AG04450 (cell line): ENCODE measurements around the gene ZRANB3. TPM values are rescaled to one million over a fixed set of nuclear protein-coding genes. Genes with fewer than 3 reads are reported as not detected.
"Not testable (repeated sequence)": the region's sequence is repeated elsewhere in the genome, so short reads cannot be mapped to it uniquely, and the experiment has no call there.

Experiments
- CTCF ChIA-PET: fragments of 300-600, 350-600 bp; formaldehyde crosslinking; extraction: SDS; loops from one replicate; lab custom pipeline; 2022; ENCODE audit warnings: antibody characterized with exemption, inconsistent platforms; lab: Charles Lee
- POLR2A ChIA-PET: fragments of 350-600 bp; formaldehyde crosslinking; extraction: SDS; loops from one replicate; lab custom pipeline; 2021; ENCODE audit warnings: antibody characterized with exemption, inconsistent platforms; lab: Yijun Ruan, JAX
- DNase-seq: peaks from one replicate; pipeline ENCODE4 v3.0.0-alpha.2; 2011; ENCODE audit warnings: low read depth, low spot score
- H3K27ac ChIP-seq: one replicate; pipeline ENCODE4 v1.5.1; 2012; ENCODE audit warnings: low read depth, low read length, control low read depth
- H3K27me3 ChIP-seq: one replicate; pipeline ENCODE4 v1.6.0; 2012; ENCODE audit warnings: low read length; ENCODE audit not compliant: control insufficient read depth, insufficient read depth
- H3K4me3 ChIP-seq: 2 replicates; pipeline ENCODE4 v1.5.1; 2011; ENCODE audit warnings: mild to moderate bottlenecking, low read depth, low read length, control low read depth
- H3K9me3 ChIP-seq: 2 replicates; pipeline ENCODE4 v1.5.1; 2012; ENCODE audit warnings: low read length; ENCODE audit not compliant: control insufficient read depth, insufficient read depth
- polyA plus RNA-seq: library from polyadenylated mRNA; depleted of rRNA; stranded (reverse); fragments of >200 nt; gene quantifications from 2 replicates; pipeline ENCODE4 v1.2.3, GENCODE V29; 2011
- TF ChIP-seq, protein P1 (sequence below): IDR thresholded peaks from 2 replicates; pipeline ENCODE4 v1.5.1; 2011; ENCODE audit warnings: low read depth, low read length, control low read depth, inconsistent platforms

The ZRANB3 gene
- polyA plus RNA-seq, 1 experiment: 4.0 TPM

DNA sequence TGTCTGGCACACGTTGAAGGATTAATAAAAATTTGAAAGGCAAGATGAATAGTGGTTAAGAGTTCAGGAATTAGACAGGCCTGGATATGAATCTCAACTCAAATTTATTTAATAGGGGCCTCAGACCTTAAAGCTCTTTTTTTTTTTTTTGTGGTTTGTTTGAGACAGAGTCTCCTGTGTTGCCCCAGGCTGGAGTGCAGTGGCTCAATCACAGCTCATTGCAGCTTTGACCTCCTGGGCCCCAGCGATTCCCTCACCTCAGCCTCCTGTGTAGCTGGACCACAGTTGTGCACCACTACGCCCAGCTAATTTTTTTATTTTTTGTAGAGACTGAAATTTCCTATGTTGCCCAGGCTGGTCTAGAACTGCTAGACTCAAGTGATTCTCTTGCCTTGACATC lies 3.0 kb downstream of the ZRANB3 start:
- ChIA-PET POLR2A (no interaction called here), CTCF (interaction anchor here (0.5 kb wide), 1 partner anchor 1685 kb away, joined by 4 read pairs; no protein-coding TSS in a partner anchor)
- Histone ChIP-seq H3K9me3 (no peaks in the 10 kb centered on the region; the same call in 1 of the 2 replicates), H3K27ac (no peak overlapping the region), H3K27me3 (no peaks in the 10 kb centered on the region), H3K4me3 (no peak overlapping the region)
- TF ChIP-seq, protein P1, sequence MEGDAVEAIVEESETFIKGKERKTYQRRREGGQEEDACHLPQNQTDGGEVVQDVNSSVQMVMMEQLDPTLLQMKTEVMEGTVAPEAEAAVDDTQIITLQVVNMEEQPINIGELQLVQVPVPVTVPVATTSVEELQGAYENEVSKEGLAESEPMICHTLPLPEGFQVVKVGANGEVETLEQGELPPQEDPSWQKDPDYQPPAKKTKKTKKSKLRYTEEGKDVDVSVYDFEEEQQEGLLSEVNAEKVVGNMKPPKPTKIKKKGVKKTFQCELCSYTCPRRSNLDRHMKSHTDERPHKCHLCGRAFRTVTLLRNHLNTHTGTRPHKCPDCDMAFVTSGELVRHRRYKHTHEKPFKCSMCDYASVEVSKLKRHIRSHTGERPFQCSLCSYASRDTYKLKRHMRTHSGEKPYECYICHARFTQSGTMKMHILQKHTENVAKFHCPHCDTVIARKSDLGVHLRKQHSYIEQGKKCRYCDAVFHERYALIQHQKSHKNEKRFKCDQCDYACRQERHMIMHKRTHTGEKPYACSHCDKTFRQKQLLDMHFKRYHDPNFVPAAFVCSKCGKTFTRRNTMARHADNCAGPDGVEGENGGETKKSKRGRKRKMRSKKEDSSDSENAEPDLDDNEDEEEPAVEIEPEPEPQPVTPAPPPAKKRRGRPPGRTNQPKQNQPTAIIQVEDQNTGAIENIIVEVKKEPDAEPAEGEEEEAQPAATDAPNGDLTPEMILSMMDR: no peak
- DNase-seq: no peak

DNA sequence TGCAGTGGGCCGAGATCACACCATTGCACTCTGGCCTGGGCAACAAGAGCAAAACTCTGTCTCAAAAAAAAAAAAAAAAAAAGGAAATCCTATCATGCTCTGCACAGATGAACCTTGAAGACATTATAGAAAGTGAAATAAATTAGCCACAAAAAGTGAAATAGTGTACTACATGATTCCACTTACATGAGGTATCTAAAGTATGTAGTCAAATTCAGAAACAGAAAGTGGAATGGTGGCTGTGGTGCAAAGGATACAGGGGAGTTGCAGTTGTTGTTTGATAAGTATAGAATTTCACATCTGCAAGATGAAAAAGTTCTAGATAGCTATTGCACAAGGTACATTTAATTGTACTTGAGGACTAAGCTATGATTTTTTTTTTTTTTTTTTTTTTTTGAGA lies 5.2 kb downstream of the ZRANB3 start:
- Histone ChIP-seq H3K9me3 (no peaks in the 10 kb centered on the region), H3K4me3 (no peak overlapping the region), H3K27me3 (no peaks in the 10 kb centered on the region), H3K27ac (no peak overlapping the region)
- no peak for DNase-seq
- ChIA-PET POLR2A (interaction anchor here (0.7 kb wide), 1 partner anchor 155 kb away, joined by 6 read pairs; no protein-coding TSS in a partner anchor), CTCF (interaction anchor here (1.1 to 1.5 kb wide), 2 partner anchors 9 to 522 kb away, joined by 3 to 4 read pairs; no protein-coding TSS in a partner anchor)
- TF ChIP-seq, protein P1: no peak

DNA sequence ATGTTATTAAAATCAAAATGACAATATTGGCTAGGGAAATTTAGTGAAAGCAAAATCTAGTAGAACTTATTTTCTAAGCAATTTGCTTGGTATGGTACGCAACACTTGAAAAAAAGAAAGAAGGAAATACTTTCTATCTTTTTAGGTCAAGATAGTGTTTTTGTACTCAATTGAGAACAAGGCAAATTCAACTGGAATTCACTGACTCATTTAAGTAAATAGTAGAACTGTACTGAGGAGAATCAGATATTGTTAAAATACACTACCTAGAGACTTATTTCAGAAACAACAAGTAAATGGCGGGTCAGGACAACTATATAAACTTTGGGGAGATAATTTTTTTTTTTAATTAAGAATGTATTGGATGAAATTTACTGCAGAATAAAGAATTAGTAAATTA lies 18.9 kb downstream of the ZRANB3 start:
- Histone ChIP-seq H3K27ac (no peak overlapping the region), H3K9me3 (no peaks in the 10 kb centered on the region), H3K4me3 (no peak overlapping the region), H3K27me3 (no peaks in the 10 kb centered on the region)
- TF ChIP-seq, protein P1: no peak
- ChIA-PET POLR2A (no interaction called here), CTCF (no interaction called here)
- no peak for DNase-seq

DNA sequence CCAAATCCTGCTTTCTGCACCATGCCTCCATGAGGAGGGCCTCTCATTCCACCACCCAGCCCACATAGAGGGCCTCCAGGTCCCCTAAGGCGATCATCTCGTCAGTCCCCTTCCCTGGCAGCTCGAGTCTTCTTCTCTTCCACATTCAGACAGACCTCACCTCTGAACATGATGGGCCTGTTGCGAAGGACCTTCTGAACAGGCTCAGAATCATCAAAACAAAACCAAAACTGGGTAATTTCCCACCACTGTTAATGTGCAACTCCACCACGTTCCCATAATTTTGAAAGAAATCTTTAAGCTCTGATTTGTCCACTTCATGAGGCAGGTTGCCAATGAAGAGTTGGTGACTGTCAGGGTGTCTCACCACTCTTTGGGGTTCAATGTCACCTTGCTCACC lies 20.4 kb downstream of the ZRANB3 start:
- H3K27me3 ChIP-seq: no peaks in the 10 kb centered on the region
- POLR2A ChIA-PET: no interaction called here

DNA sequence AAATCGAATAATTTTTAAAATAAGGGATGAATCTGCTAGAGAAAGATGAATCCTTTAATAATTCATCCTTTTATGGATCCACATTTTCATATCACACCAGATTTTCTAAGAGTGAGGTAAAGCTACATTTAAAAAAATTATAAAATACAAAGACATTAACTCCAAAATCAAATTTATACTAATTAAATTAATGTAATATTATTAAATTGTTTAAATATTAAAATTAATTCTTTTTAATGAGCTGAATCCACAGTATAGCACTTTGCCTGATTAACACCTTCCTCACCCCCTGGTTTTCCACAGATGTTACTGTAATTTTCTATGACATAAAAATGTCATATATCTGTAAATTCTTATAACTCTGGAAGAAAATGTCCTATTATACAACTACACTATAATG lies 26.2 kb downstream of the ZRANB3 start:
- ChIA-PET CTCF (interaction anchor here (1.5 kb wide), 1 partner anchor 501 kb away, joined by 5 read pairs; no protein-coding TSS in a partner anchor), POLR2A (no interaction called here)
- DNase-seq: no peak
- TF ChIP-seq, protein P1: no peak
- no peaks in the 10 kb centered on the region for H3K27me3 ChIP-seq
- H3K9me3 ChIP-seq: no peaks in the 10 kb centered on the region
- no peak overlapping the region for H3K4me3 ChIP-seq
- no peak overlapping the region for H3K27ac ChIP-seq

More for the DNA sequence above, 20.4 kb downstream of the ZRANB3 start:
- no peak overlapping the region for H3K27ac ChIP-seq
- no peaks in the 10 kb centered on the region for H3K9me3 ChIP-seq
- CTCF ChIA-PET: no interaction called here
- TF ChIP-seq, protein P1: no peak
- H3K4me3 ChIP-seq: no peak overlapping the region
- DNase-seq: no peak

DNA sequence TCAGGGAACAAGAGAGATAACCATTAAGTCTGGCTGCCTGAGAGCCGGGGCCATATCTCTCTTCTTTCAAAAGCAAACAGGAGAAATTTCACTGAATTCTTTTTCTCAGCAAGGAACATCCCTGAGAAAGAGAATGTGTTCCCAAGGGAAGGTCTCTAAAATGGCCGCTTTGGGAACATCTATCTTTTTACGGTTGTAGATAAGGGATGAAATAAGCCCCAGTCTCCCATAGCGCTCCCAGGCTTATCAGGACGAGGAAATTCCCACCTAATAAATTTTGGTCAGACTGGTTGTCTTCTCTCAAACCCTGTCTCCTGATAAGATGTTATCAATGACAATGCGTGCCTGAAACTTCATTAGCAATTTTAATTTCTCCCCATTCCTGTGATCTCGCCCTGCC lies 32.4 kb downstream of the ZRANB3 start:
- H3K27me3 ChIP-seq, DNase-seq, H3K9me3 ChIP-seq, CTCF ChIA-PET, H3K27ac ChIP-seq, POLR2A ChIA-PET, H3K4me3 ChIP-seq: not testable (repeated sequence)
